GOT3 (cell line): ENCODE results near the gene TAOK3.
A peak's percentile ranks its signal among the peaks of the same experiment; 100 is the strongest.
"Not testable (repeated sequence)": the region's sequence is repeated elsewhere in the genome, so short reads cannot be mapped to it uniquely, and the experiment has no call there.

Source experiments
- DNase-seq: peaks from one replicate; lab custom pipeline; 2025; ENCODE audit warnings: mixed read lengths; lab: John Stamatoyannopoulos, UW

The TAOK3 gene

DNA sequence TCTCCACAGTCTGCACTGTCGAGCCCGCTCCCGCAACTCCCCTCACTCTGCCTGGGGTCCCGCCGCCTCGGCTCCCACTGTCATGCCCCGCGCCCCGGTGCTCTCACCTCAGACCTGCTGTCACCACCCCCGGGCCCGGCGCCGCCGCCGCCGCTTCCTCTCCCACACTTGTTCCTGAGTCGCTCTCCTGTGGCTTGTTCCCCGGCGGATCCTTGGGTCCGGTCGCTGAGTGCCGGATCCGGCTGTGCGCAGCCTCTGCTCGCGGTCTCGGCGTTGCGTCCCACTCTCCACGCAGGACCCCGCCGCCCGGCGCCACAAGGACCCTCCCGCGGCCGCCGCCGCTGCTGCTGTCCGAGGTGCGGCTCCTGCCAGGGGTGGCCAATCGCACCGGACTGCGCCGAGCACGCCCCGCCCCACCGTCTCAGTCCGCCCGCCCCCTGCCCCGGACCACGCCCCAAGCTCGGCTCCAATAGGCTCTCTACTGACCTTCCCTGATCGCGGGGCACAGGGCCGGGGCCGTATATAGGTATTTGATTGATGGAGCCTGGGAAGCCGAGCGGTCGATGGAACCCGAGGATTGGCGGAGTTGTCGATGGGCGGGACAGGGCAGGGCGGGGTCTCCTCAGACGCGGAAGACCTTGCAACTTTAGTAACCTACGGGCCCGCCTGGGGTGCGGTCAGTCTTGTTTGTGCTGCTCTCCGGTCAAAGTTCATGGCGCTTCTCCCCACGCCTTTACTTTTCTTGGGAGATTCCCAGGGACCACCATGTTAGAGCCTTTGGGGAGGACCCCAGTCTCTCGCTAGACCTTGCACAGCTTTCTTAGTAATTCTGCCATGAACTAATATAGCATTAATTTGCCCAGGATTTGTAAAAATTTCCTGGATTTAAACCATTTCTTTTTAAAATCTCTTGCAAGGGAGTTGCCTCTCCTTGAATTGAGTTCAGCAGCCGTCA lies at the start of gene TAOK3:
Gene TAOK3 (minus strand): TSS at position 367 of the 955 bp plus-strand sequence. CDS start 117,340 bp downstream, outside the sequence.
- peak; percentile 94 for DNase-seq

DNA sequence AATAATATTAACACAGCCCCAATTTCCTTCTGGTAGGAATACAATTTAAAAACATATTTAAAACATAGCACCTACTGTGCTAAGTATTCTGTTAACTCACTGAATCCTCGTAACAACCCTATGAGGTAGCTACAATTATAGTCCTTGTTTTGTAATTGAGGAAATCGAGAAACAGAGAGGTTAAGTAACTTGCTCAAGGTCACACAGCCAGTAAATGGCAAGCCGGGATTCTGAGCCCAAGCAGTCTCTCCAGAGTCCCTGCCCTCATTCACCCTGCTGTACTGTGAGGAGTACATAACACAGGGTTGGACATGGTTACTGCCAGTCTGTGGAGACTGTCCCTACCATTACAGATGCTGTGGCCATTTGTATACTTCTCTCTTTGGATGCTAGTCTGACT lies 48.0 kb upstream of the TAOK3 start:
- no peak for DNase-seq

GRCh38 chr12:118418385-118419057 lies 45.8 kb upstream of the TAOK3 start:
- DNase-seq, result no peak

- DNase-seq, result no peak
Observed at GRCh38 chr12:118417942-118418341, 45.2 kb upstream of the TAOK3 start.

- no peak for DNase-seq
Observed at GRCh38 chr12:118409834-118410233, 37.1 kb upstream of the TAOK3 start.

DNA sequence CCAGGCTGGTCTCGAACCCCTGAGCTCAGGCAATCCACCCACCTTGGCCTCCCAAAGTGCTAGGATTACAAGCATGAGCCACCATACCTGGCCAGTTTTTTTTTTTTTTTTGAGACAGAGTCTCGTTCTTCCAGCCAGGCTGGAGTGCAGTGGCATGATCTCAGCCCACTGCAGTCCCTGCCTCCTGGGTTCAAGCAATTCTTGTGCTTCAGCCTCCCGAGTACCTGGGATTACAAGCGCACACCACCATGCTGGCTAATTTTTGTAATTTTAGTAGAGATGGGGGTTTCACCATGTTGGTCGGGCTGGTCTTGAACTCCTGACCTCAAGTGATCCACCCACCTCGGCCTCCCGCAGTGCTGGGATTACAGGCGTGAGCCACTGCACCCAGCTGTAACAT lies 35.5 kb upstream of the TAOK3 start:
- not testable (repeated sequence) for DNase-seq

DNA sequence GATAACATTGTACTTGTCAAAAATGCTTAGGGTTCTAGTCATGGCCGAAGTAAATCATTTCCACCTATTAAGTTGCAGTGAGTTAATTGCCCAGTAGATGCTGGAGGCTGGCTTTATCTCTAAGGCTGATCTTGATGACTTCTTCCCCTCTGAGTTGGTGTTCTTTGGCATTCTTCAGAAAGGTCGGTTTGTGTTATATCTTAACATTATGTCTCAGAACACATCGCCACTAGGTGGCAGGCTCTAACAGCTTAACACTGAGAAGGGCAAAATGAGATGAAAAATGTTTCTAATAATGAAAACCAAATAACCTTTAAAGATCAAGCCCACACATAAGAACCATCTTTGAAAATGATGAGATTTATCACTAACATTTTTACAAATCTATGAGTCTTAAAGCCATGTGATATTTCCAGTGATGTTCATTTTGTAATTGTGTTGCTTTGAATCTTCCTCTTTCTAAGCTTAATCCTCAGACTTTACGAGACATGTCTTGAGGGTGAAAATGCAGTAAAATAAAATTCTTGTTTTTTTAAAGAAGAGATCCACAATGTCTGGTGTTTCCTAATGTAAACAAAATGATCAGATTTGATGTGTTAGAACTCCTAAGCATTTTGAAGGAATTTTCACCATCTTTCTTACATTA lies 32.3 kb upstream of the TAOK3 start:
- DNase-seq, result no peak

- DNase-seq, result no peak
Observed at GRCh38 chr12:118402251-118402650, 29.5 kb upstream of the TAOK3 start.

GRCh38 chr12:118398940-118399339 lies 26.2 kb upstream of the TAOK3 start:
- DNase-seq, result no peak

GRCh38 chr12:118398524-118398923 lies 25.8 kb upstream of the TAOK3 start:
- DNase-seq, result no peak

GRCh38 chr12:118397708-118398440 lies 25.2 kb upstream of the TAOK3 start:
- DNase-seq, result no peak

DNA sequence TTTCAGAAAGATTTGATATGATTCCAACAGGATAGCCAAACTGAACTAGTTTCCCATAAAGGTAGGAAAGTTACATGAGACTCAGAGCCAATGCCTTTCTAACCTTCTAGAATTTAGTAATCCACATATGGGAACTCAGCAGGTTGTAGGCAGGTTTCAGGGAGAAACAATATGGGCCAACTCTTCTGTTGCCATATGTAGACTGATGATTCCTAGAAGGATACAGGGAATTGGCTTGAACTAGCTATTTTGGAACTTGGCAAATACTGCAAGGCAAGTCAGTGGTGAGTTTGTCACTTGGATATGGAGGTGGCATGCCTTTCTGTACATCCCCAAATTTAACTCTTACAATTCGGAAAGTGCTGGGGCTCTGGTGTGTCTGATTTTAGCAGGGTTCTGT lies 19.1 kb upstream of the TAOK3 start:
- no peak for DNase-seq

GRCh38 chr12:118391424-118391823 lies 18.7 kb upstream of the TAOK3 start:
- no peak for DNase-seq

DNA sequence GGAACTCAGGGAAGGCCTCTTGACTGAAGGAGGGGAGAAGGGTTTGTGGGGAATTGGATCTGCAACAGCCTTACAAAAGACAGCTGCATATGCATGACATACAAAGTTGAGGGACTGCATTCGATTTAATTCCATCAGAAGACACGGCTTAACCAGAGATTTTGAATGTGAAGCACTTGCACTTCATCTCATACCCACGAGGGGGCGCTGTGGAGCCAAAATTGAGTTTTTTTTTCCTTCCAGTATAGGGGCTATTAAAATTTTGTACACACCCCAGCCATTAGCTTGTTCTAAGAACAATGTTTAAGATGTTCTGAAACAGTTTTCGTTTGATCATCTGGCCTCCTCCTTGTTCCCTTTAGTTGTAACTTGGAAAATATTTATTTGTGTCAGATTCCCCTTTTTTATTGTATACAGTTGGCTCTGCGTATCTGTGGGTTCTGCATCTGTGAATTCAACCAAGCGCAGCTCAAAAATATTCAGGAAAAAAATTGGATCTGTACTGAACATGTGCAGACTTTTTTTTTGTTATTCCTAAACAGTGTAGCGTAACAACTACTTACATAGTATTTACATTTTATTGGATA lies 5.3 kb upstream of the TAOK3 start:
- peak; percentile 34 for DNase-seq

DNA sequence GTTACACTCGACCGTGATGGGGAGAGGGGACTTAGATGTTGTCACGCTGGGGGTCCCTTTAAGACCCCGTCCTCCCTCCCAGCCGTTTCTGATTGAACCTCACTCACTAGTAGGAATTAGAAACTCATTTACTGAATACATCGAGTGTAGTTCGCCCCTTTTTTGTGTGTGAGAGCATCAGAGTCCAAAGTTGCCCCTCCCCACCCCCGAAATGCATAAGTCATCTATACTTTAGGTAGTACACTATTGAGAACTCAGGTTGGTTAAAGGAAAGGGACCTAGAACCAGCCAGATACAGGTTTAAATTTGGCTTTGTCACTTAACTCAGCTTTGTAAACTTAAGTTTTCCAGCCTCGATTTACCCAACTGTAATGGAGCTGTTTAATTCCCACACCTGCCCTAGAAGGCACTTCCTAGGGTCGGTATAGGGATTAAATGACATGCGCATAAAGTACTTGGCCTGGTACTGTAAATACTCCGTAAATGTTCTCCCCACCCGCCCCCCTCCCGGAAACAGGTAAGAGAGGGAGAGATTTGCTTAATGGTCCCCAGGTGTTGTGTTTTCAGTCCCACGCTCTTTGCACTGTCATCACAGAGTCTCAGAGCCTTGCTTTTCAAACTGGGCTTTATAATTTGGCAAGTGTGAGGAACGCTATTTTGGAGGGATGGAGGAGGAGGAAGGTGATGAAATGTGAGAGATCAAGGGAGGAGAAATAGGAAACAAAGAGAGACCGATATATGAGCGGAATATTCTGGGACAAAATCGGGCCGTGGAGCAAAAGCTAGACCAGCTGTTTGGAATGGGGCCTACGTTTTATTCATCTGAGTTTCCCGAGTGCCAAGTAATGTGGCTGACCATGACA lies 4.5 kb upstream of the TAOK3 start:
- no peak for DNase-seq

GRCh38 chr12:118376089-118377020 lies 3.6 kb upstream of the TAOK3 start, which contains the start of gene SUDS3:
Gene SUDS3 (plus strand): TSS chr12:118376555. CDS start chr12:118376692, 137 bp downstream.
- peak; percentile 70 for DNase-seq

GRCh38 chr12:118375348-118375747 lies 2.6 kb upstream of the TAOK3 start:
- DNase-seq, result no peak

DNA sequence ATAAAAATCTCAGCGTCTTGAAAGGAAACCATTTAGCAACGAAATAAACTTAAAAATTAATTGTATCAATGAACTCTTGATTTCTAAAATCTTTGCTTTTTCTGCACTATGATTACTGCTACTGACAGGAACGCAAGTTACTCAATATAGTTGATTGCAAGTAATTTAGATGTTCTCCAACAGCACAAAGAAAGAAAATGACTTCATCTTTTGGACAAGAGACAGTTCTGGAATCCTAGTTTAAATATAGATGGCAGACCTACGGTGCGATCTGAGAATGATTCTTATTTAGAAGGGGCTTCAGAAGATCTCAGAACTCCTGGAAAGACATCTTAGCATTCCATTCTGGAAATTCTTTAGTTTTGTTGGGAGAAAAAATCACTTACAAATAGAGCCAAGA lies 2.2 kb upstream of the TAOK3 start:
- no peak for DNase-seq

GRCh38 chr12:118374126-118374725 lies 1.5 kb upstream of the TAOK3 start:
- no peak for DNase-seq
